SK-N-SH treated with all-trans-retinoic acid at 6 μM for 48 hours (cell line): ENCODE data around the gene NR2E3.

Experiments
- ATAC-seq: fragments of 200-7000 bp; cut with Tn5 transposase; 3 replicates; pipeline ENCODE4 v1.9.1; 2020; ENCODE audit warnings: mild to moderate bottlenecking, moderate library complexity
- ARNTL ChIP-seq: fragments of 450-650 bp; formaldehyde crosslinking; IDR thresholded peaks from 2 replicates; pipeline ENCODE4 v1.5.0; 2020; ENCODE audit warnings: low read depth, mild to moderate bottlenecking, moderate library complexity, borderline replicate concordance
- BACH2 ChIP-seq: fragments of 250-450 bp; sonication (Bioruptor Pico); IDR thresholded peaks from 2 replicates; pipeline ENCODE4 v1.9.0; 2021; ENCODE audit warnings: mild to moderate bottlenecking, borderline replicate concordance
- CREB5 ChIP-seq: fragments of 250-450 bp; sonication (Bioruptor Pico); IDR thresholded peaks from 2 replicates; pipeline ENCODE4 v1.5.1; 2020; ENCODE audit warnings: low read depth, mild to moderate bottlenecking, moderate library complexity
- CSDC2 ChIP-seq: fragments of 250-450 bp; sonication (Bioruptor Pico); IDR thresholded peaks from 2 replicates; pipeline ENCODE4 v1.5.0; 2020; ENCODE audit warnings: mild to moderate bottlenecking, moderate library complexity
- CSRNP3 ChIP-seq: fragments of 250-450 bp; sonication (Bioruptor Pico); IDR thresholded peaks from 2 replicates; pipeline ENCODE4 v1.5.1; 2021; ENCODE audit warnings: mild to moderate bottlenecking, moderate library complexity
- ESRRG ChIP-seq: fragments of 250-450 bp; sonication (Bioruptor Pico); IDR thresholded peaks from 2 replicates; pipeline ENCODE4 v1.6.1; 2021; ENCODE audit warnings: mild to moderate bottlenecking
- GLIS3 ChIP-seq: fragments of 250-450 bp; sonication (Bioruptor Pico); IDR thresholded peaks from 2 replicates; pipeline ENCODE4 v1.5.0; 2020; ENCODE audit warnings: mild to moderate bottlenecking, moderate library complexity
- ISL1 ChIP-seq: fragments of 250-450 bp; sonication (Bioruptor Pico); IDR thresholded peaks from 2 replicates; pipeline ENCODE4 v2.1.2; 2022; ENCODE audit warnings: mild to moderate bottlenecking, moderate library complexity
- PATZ1 ChIP-seq: fragments of 250-450 bp; sonication (Bioruptor Pico); IDR thresholded peaks from 2 replicates; pipeline ENCODE4 v1.8.0; 2020; ENCODE audit warnings: mild to moderate bottlenecking, moderate library complexity, borderline replicate concordance
- POU6F1 ChIP-seq: fragments of 250-450 bp; sonication (Bioruptor Pico); IDR thresholded peaks from 2 replicates; pipeline ENCODE4 v1.8.0; 2021; ENCODE audit warnings: low read depth, mild to moderate bottlenecking, moderate library complexity, borderline replicate concordance
- PPARA ChIP-seq: fragments of 250-450 bp; sonication (Bioruptor Pico); IDR thresholded peaks from 2 replicates; pipeline ENCODE4 v1.5.0; 2020; ENCODE audit warnings: mild to moderate bottlenecking, borderline replicate concordance
- SNAI2 ChIP-seq: fragments of 250-450 bp; sonication (Bioruptor Pico); IDR thresholded peaks from 2 replicates; pipeline ENCODE4 v1.5.0; 2020; ENCODE audit warnings: mild to moderate bottlenecking, moderate library complexity
- TCF4 ChIP-seq: fragments of 250-450 bp; sonication (Bioruptor Pico); IDR thresholded peaks from 2 replicates; pipeline ENCODE4 v1.8.0; 2021; ENCODE audit warnings: mild to moderate bottlenecking, moderate library complexity, borderline replicate concordance
- TOX ChIP-seq: fragments of 250-450 bp; sonication (Bioruptor Pico); IDR thresholded peaks from 2 replicates; pipeline ENCODE4 v1.8.0; 2021; ENCODE audit warnings: mild to moderate bottlenecking, moderate library complexity, borderline replicate concordance
- TSHZ2 ChIP-seq: fragments of 250-450 bp; sonication (Bioruptor Pico); IDR thresholded peaks from 2 replicates; pipeline ENCODE4 v1.5.0; 2020; ENCODE audit warnings: mild to moderate bottlenecking, moderate library complexity
- ZFP30 ChIP-seq: fragments of 450-650 bp; formaldehyde crosslinking; IDR thresholded peaks from 2 replicates; pipeline ENCODE4 v1.5.0; 2022; ENCODE audit warnings: mild to moderate bottlenecking, moderate library complexity
- ZNF565 ChIP-seq: fragments of 450-650 bp; formaldehyde crosslinking; conservative IDR thresholded peaks from 2 replicates; pipeline ENCODE4 v1.5.0; 2020; ENCODE audit warnings: low read depth, mild to moderate bottlenecking, moderate library complexity
- ZNF70 ChIP-seq: fragments of 450-650 bp; formaldehyde crosslinking; IDR thresholded peaks from 2 replicates; pipeline ENCODE4 v1.5.0; 2020; ENCODE audit warnings: mild to moderate bottlenecking, moderate library complexity
- ZNF8 ChIP-seq: fragments of 450-650 bp; formaldehyde crosslinking; IDR thresholded peaks from 2 replicates; pipeline ENCODE4 v1.5.0; 2020; ENCODE audit warnings: mild to moderate bottlenecking, moderate library complexity

The NR2E3 gene

GRCh38 chr15:71792521-71792920, 17.8 kb upstream of the NR2E3 start:
- TF ChIP-seq PPARA (CRISPR knock-in tag), result no peak
- TF ChIP-seq TSHZ2 (CRISPR knock-in tag), result no peak
- no peak; the same call in 1 of the 2 replicates for TF ChIP-seq ISL1 (CRISPR knock-in tag)
- TF ChIP-seq GLIS3 (CRISPR knock-in tag), result no peak
- TF ChIP-seq PATZ1 (CRISPR knock-in tag), result no peak
- no peak for TF ChIP-seq CSDC2 (CRISPR knock-in tag)
- no peak for TF ChIP-seq TCF4
- no peak for TF ChIP-seq ESRRG (CRISPR knock-in tag)
- TF ChIP-seq ZNF70, result no peak
- no peak for TF ChIP-seq ZNF565 (CRISPR knock-in tag)
- TF ChIP-seq CREB5 (CRISPR knock-in tag), result no peak
- TF ChIP-seq TOX (CRISPR knock-in tag), result no peak
- no peak for TF ChIP-seq ZNF8 (CRISPR knock-in tag)
- TF ChIP-seq ARNTL (CRISPR knock-in tag), result no peak
- TF ChIP-seq BACH2 (CRISPR knock-in tag), result no peak
- no peak for TF ChIP-seq POU6F1 (CRISPR knock-in tag)
- no peak for TF ChIP-seq ZFP30
- TF ChIP-seq SNAI2 (CRISPR knock-in tag), result no peak
- TF ChIP-seq CSRNP3 (CRISPR knock-in tag), result no peak
- ATAC-seq, result peak; percentile 80

GRCh38 chr15:71798641-71799040, 11.7 kb upstream of the NR2E3 start:
- ATAC-seq, result no peak
- no peak for TF ChIP-seq CSRNP3 (CRISPR knock-in tag)
- no peak for TF ChIP-seq PATZ1 (CRISPR knock-in tag)
- TF ChIP-seq PPARA (CRISPR knock-in tag), result no peak
- TF ChIP-seq ARNTL (CRISPR knock-in tag), result no peak
- TF ChIP-seq TSHZ2 (CRISPR knock-in tag), result no peak
